Caco-2 (cell line): ENCODE results near the gene BEST1. TPM values are rescaled to one million over a fixed set of nuclear protein-coding genes. Genes with fewer than 3 reads are reported as not detected.

Experiments
- BruUV-seq: library from RNA; stranded (reverse); fragments of 400-500 nt; replicated peaks from 2 replicates; lab custom pipeline; 2021; lab: Mats Ljungman, UMichigan
- CTCF ChIA-PET: fragments of 300-600 bp; sonication (Branson Sonifier 250); formaldehyde crosslinking; loops from one replicate; lab custom pipeline; 2022; ENCODE audit warnings: antibody characterized with exemption; lab: Charles Lee
- POLR2A ChIA-PET: fragments of 300-600 bp; sonication (Branson Sonifier 250); formaldehyde crosslinking; loops from one replicate; lab custom pipeline; 2022; ENCODE audit warnings: antibody characterized with exemption; lab: Charles Lee
- DNase-seq, 2 experiments: peaks; one replicate each; pipeline versions ENCODE4 v3.0.0 to v3.0.0-alpha.2; 2020 to 2022
- H3K27me3 ChIP-seq: replicated peaks from 2 replicates; pipeline ENCODE4 v1.6.0; 2011; ENCODE audit warnings: low read length; ENCODE audit not compliant: control insufficient read depth, insufficient read depth
- H3K36me3 ChIP-seq: 2 replicates; pipeline ENCODE4 v1.5.1; 2011; ENCODE audit warnings: low read length; ENCODE audit not compliant: control insufficient read depth, insufficient read depth
- H3K4me1 ChIP-seq: fragments of 250-450 bp; sonication (Bioruptor Pico); 2 replicates; pipeline ENCODE4 v1.5.1; 2020; ENCODE audit warnings: mild to moderate bottlenecking
- H3K4me3 ChIP-seq: 2 replicates; pipeline ENCODE4 v1.5.1; 2011; ENCODE audit warnings: low read depth, mild to moderate bottlenecking, control low read depth, low read length
- H3K9me3 ChIP-seq: fragments of 250-450 bp; sonication (Bioruptor Pico); 2 replicates; pipeline ENCODE4 v1.5.1; 2020; ENCODE audit warnings: mild to moderate bottlenecking, moderate library complexity
- H3K27ac Mint-ChIP-seq: one replicate; pipeline ENCODE4 v1.8.0; 2022; ENCODE audit warnings: mixed read lengths; ENCODE audit not compliant: unreplicated experiment
- H3K27me3 Mint-ChIP-seq: one replicate; pipeline ENCODE4 v1.8.0; 2022; ENCODE audit warnings: mixed read lengths; ENCODE audit not compliant: insufficient read depth, unreplicated experiment
- H3K36me3 Mint-ChIP-seq: one replicate; pipeline ENCODE4 v1.8.0; 2022; ENCODE audit warnings: mild to moderate bottlenecking, mixed read lengths; ENCODE audit not compliant: insufficient read depth, unreplicated experiment
- H3K4me1 Mint-ChIP-seq: one replicate; pipeline ENCODE4 v1.8.0; 2022; ENCODE audit warnings: low read depth, mixed read lengths; ENCODE audit not compliant: unreplicated experiment
- H3K4me3 Mint-ChIP-seq: one replicate; pipeline ENCODE4 v1.8.0; 2022; ENCODE audit warnings: mild to moderate bottlenecking, moderate library complexity, mixed read lengths; ENCODE audit not compliant: unreplicated experiment
- H3K9me3 Mint-ChIP-seq: one replicate; pipeline ENCODE4 v1.8.0; 2022; ENCODE audit warnings: mixed read lengths; ENCODE audit not compliant: unreplicated experiment
- CTCF ChIP-seq, 2 experiments: fragments of 200-600 bp in 1 of 2; IDR thresholded peaks; 1 replicate in 1 of 2; 2 replicates in 1 of 2; pipeline versions ENCODE4 v1.5.1 to v1.8.0; 2011 to 2022; ENCODE audit warnings: antibody characterized with exemption in 1 of 2, control low read depth in 1 of 2, inconsistent platforms in 1 of 2, low read depth in 1 of 2, low read length in 1 of 2, mild to moderate bottlenecking in 1 of 2, moderate library complexity in 1 of 2; ENCODE audit not compliant: insufficient read depth in 1 of 2, severe bottlenecking in 1 of 2, unreplicated experiment in 1 of 2
- intact Hi-C: fragments of 100-400 bp; cut with micrococcal nuclease; formaldehyde crosslinking; loops from one replicate; pipeline ENCODE4 v1.10.0; 2022; ENCODE audit not compliant: unreplicated experiment
- total RNA-seq: library from RNA; stranded (reverse); gene quantifications from 2 replicates; pipeline ENCODE4 v1.2.3, GENCODE V29; 2022

The BEST1 gene
- total RNA-seq, 1 experiment from 2014 or later = 6.7 TPM

- Mint-ChIP-seq H3K9me3 (peaks cover 3% of the 10 kb centered on the region), H3K4me1 (peaks cover 16% of the 10 kb centered on the region), H3K27ac (peak overlapping the region; percentile 25), H3K4me3 (no peak overlapping the region), H3K36me3 (peaks cover 12% of the 10 kb centered on the region), H3K27me3 (no peaks in the 10 kb centered on the region)
- no peaks in the 10 kb centered on the region for H3K36me3 ChIP-seq
- BruUV-seq = no TSS peak
- ChIA-PET CTCF (no interaction called here), POLR2A (interaction anchor here (0.7 to 0.9 kb wide), 2 partner anchors 22 to 32 kb away, joined by 3 read pairs; no protein-coding TSS in a partner anchor)
- no peak overlapping the region for H3K4me3 ChIP-seq
- no peaks in the 10 kb centered on the region for H3K27me3 ChIP-seq
- intact Hi-C loops = no loop called here
- TF ChIP-seq CTCF (IDR thresholded peaks at IDR 0.05; ENCODE audit: insufficient read depth in 1 of 2, low read depth in 1 of 2, low read length in 1 of 2, severe bottlenecking in 1 of 2, unreplicated experiment in 1 of 2) = no peak
- no peak for DNase-seq
- peaks cover 17% of the 10 kb centered on the region for H3K4me1 ChIP-seq
- no peaks in the 10 kb centered on the region for H3K9me3 ChIP-seq
These were observed 30.8 kb downstream of the BEST1 start for GRCh38 chr11:61980783-61981541.

DNA sequence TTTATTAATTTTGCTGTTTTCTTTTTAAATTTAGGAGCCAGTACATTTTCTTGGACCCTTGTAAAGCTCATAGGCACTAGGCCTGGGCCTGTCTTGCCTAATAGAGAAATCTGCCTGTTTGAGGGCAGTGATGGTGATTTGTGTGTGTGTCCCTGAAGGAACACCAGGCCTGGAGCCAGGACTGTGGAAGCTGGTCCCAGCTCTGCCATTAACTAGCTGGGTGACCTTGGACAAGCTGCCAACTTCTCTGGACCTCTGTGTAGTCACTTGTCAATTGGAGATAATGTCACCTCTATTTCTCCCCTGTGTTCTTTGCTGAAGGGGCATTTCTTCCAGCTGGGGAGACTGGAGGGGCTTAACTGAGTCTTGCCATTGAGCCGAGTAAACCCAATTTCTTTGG, 33.3 kb downstream of the BEST1 start:
- intact Hi-C loops = no loop called here
- no peak overlapping the region for H3K4me3 Mint-ChIP-seq
- no peaks in the 10 kb centered on the region for H3K9me3 ChIP-seq

More for the DNA sequence above, 33.3 kb downstream of the BEST1 start:
- no peaks in the 10 kb centered on the region for H3K36me3 ChIP-seq
- no peak for DNase-seq
- Mint-ChIP-seq H3K36me3 (peaks cover 17% of the 10 kb centered on the region), H3K27ac (no peak overlapping the region), H3K27me3 (no peaks in the 10 kb centered on the region), H3K9me3 (peaks cover 27% of the 10 kb centered on the region), H3K4me1 (peaks cover 21% of the 10 kb centered on the region)
- no peak for TF ChIP-seq CTCF (IDR thresholded peaks at IDR 0.05; ENCODE audit: insufficient read depth in 1 of 2, low read depth in 1 of 2, low read length in 1 of 2, severe bottlenecking in 1 of 2, unreplicated experiment in 1 of 2)
- ChIA-PET POLR2A (no interaction called here), CTCF (interaction anchor here (0.6 to 0.7 kb wide), 2 partner anchors 28 to 475 kb away, joined by 4 read pairs; partner anchors contain the start of gene LRRC10B)
- no peaks in the 10 kb centered on the region for H3K27me3 ChIP-seq
- no TSS peak for BruUV-seq
- peaks cover 28% of the 10 kb centered on the region for H3K4me1 ChIP-seq
- H3K4me3 ChIP-seq = no peak overlapping the region
